HG02852 (cell line): ENCODE results near the gene TERC.

Source experiments
- ATAC-seq: cut with Tn5 transposase; IDR thresholded peaks from one replicate; pipeline ENCODE4 v1.9.1; 2021; ENCODE audit warnings: mild to moderate bottlenecking, moderate library complexity; ENCODE audit not compliant: unreplicated experiment

TERC gene

GRCh38 chr3:169764882-169765612, at the start of gene TERC:
Gene TERC (minus strand): TSS chr3:169765060.
- peak; percentile 71 for ATAC-seq

- peak; percentile 86 for ATAC-seq
Observed at GRCh38 chr3:169813757-169814517, 49.1 kb upstream of the TERC start.

DNA sequence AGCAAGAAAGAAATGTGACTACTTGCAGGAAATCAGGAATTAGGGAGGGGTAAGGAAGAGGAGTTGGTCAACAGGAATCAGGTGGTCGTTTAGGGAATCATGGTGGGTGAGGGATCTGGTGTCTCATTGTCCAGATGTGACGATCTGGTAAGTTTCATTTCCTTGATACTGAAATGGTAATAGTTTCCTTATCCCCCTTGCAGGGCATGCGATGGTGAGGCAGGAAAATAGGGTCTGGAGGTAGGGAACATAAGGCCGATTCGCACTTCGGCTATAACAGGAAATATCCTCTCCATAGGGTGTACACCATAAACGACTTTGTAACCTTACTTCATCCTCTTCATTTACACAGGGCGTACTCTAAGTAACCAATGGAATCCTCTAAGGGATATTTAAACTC, 48.4 kb upstream of the TERC start:
- ATAC-seq: no peak

DNA sequence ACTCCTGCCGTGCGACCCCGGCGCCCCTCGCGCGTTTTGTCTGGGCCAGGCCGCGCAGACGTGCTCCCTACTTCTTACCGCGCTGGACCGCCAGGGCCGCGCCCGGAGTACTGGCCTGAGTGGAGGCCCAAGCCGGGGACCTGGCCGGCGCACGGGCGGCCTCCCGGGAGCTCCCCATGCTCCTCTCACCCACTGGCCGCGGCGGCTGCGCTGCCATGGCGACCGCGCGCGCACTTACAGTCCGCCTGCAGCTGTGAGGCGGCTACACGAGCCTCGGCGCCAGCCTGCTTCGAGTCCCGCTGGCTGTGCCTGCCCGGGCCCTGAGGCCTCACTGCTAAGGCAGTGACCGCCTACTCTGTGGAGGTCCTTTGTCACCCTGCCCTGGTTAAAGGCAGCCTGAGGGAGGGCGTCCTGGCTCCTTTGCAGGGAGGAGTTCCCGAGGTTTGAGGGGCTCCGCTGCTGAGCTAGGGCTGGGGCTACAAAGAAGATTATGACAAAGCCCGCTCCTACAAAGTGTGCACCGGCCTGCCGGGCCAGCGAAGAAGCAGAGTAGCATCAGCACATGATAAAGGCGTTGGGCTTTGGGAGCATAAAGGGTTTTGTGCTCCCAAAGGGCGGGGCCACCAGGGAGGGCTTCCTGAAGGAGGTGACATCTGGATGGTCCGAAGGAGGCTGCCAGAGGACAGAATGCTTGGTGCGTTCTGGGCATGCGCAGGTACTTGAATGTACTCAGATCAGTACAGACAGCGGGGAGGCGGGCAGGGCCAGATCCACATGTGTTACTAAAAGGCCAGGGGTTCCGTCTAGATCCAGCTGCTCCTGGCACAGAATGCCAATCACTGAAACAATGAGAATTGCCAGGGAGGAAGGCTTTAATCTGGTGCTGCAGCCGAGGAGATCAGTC, 47.7 kb upstream of the TERC start, which contains the start of the genes LRRC34 and LRRIQ4:
Gene LRRC34 (minus strand): TSS at position 573 of the 904 bp plus-strand sequence. CDS start 356 bp downstream, at position 217.
Gene LRRIQ4 (plus strand): TSS at position 539 of the 904 bp plus-strand sequence. CDS start 9,052 bp downstream, outside the sequence.
- peak; percentile 65 for ATAC-seq

- ATAC-seq: peak; percentile 13
Observed at GRCh38 chr3:169811631-169812331, 46.9 kb upstream of the TERC start.

DNA sequence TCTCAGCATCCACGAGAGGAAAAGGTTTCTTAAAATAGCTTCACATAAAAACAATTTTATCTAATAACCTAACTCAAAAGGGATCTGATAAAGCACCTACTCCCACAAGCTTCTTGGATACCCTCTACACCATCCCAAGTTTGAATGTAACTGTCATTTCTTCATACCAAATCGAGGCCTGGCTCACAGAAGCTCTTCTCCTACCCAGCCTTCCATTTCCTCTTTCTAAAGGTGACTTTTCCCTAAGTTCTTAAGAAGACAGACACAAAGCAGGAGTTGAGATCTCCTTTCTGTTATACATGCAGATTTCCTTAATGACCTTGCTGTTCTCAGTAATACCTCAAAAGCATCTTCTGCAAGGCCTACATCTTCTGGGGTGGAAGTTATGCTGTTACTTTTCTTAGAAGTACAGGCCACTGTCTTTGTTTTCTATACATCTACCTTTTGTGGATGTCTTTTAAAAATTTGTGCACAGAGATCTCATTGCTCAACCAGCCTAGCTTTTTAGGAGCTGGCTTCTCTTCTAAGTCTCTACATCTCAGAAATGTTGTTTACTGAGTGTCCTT, 44.5 kb upstream of the TERC start:
- no peak for ATAC-seq

DNA sequence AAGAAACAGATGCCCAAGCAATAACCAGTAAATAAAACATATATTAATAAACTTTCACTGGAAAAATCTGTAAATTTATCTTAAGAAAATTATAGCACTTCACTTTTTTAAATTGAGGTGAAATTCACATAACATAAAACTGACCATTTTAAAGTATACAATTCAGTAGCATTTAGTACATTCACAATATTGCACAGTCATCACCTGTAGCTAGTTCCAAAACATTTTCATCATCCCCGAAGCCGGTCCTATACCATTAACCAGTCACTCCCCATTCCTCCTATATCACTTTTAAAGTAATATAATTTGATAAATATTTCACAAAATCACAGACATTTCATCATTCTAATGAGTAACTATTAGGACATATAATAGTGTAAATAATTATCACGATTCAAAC, 39.8 kb upstream of the TERC start:
- ATAC-seq: no peak

- ATAC-seq: no peak
Observed at GRCh38 chr3:169792359-169792758, 27.5 kb upstream of the TERC start.

DNA sequence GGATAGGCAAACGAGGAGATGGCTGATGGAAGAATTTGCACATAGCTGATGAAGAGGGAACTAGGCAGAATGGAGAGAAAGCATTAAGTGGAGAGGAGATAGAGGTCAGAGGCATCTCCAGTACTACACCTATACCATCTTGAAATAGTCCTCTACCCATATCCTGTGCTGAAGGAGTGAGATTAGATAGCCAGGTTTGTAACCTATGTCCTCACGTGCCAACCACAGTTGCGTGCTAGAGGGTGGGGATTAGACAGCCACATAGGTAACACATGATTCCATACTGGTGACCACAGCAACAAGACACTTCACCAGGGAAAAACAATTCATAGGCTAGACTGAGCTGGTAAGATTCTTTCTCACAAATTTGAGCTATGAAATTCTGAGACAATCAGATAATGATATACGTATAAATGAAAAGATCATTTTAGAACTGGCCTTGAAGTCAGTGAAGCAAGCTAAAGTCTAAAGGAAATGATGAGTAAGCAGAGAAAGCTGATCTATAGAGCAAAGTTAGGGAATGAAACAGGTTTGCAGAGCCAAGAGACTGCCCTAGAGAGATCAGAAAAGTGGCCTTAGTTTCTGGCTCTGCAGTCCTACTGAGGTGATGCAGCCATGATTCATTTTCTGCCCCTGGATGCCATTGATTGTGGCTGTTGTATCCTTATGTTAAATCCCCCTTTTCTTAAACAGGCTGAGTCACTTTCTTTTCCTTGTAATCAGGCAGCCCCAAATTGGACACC, 26.0 kb upstream of the TERC start:
- ATAC-seq: no peak

DNA sequence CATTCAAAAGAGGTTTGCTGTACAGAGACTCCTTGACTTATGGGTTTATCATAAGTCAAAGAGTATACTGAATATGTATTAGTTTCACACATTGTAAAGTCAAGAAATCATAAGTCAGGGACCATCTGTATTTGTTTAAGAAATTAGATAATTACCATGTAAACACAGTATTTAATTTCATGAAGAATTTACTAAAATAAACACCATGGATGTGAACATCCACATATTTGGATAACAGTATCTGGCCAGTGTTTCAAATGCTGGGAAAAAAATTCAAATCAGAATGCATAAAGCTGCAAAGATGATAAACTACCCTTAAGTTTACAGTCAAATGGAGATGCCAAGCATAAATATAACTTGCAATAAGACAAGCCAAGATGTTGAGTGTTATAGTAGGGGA, 25.4 kb upstream of the TERC start:
- no peak for ATAC-seq

- ATAC-seq: no peak
Observed at GRCh38 chr3:169787791-169788190, 22.9 kb upstream of the TERC start.

- ATAC-seq: no peak
Observed at GRCh38 chr3:169787120-169787519, 22.3 kb upstream of the TERC start.

DNA sequence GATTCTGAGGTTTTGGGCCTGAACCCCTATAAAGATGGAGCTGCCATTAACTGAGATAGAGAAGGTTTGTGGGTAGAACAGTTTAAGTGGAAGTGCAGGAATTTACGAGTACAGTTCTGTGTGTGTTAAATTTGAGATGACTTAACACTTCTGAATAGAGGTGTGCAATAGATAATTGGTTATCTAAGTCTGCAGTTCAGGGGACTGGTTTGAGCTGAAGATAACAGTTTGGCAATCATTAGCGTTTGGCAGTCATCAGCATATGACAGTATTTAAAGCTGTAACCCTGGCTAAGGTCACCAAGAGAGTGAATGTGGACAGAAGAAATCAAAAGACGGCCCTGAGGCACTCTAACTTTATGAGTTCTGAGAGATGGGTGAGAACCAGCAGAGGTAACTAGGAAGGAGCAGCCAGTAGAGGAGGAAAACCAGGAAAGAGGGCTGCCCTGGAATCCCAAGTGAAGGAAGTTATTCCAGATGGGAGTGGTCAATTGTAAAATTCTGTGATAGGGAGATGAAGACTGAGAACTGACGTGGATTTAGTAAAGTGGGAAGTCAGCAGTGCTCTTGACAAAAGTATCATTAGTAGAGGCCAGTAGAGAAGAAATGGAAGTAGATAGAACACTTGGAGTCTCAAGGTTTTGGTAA, 16.5 kb upstream of the TERC start:
- ATAC-seq: no peak

DNA sequence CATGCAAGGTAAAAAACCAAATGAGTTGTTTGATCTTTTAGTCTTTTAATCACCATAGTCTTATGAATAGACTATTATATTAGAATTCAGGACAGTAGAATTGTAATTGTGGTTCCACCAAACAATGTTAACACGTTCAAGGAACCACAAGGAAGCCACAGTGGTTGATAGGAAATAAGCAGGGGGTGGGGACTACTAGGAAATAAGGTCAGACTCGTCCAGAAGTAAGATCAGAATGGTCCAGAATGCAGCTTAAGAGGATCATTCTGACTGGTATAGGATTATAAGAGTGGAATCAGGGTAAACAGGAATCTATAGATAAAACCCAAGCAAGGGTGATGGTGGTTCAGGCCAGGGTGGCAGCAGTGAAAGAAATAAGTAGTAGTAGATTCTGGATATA, 15.9 kb upstream of the TERC start:
- ATAC-seq: no peak

DNA sequence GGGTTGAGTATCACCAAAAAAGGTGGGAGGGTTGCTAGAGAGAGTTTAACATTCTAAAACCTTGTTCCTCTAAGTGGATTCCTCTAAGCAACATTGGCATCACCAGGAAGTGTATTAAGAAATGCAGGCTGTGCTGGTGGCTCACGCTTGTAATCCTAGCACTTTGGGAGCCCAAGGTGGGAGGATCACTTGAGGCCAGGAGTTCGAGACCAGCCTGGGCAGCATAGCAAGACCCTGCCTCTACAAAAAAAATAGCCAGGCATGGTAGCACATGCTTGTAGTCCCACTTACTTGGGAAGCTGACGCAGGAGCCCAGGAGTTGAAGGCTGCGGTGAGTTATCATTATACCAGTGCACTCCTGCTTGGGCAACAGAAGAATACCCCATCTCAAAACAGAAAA, 13.0 kb upstream of the TERC start:
- ATAC-seq: no peak

DNA sequence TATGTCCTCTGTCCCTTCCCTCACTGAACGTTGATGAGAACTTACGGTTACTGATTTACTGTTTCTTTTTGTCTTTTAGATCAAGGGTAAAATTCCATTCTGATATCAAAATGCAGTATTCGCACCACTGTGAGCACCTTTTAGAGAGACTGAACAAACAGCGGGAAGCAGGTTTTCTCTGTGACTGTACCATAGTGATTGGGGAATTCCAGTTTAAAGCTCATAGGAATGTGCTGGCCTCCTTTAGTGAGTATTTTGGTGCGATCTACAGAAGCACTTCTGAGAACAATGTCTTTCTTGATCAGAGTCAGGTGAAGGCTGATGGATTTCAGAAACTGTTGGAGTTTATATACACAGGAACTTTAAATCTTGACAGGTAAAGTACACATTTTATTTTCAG, 9.3 kb upstream of the TERC start:
- ATAC-seq: no peak

DNA sequence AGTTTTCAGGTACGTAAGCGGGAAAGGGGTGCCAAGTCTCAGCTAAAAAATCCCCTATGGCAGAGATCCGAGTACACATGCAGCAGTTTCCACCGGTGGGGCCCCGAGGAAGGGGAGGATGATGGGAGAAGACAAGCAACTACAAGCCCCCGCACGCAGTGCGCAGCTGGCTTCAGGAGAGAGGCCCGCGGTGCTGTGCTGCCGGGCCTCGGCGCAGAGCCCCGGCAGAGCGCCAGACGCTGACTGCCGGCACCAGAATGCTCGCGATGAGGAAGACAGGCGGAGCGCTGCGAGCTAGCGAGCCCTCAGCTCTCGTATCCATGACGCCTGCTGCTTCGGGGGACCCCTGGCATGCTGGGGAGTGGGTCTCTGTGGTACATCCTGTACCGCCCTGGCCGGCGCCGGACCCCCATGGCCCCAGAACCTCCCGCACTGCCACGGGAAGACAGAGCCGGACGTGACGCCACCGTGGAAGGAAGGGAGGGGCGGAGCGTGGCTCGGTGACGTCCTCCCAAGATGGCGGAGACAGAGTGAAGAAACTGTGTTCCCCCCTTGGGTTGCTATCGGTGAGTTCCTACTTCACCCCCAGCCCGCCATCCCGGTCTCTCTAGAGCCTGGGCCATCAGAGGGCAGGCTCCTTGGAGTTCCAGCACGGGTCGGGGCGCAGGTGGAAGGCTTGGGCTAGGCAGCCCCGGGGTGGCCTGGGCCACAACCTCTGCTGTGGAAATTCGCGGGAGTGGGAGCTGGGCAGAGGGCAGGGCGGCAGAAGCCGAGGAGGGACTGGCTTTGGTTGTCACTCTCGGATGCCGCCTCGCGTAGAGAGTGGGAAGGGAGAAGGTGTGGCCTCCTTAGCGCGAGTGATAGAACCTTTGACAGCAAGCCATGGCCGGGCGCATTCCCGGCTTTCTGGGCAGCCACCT, 8.3 kb upstream of the TERC start, which contains the start of gene MYNN:
Gene MYNN (plus strand): TSS at position 500 of the 920 bp plus-strand sequence. CDS start 900 bp downstream, outside the sequence.
- ATAC-seq: peak; percentile 80
